Ishikawa (cell line): ENCODE results near the gene SYNDIG1.

ENCODE experiments used
- CEBPB ChIP-seq: IDR thresholded peaks from 2 replicates; pipeline ENCODE4 v1.6.1; 2012
- CREB1 ChIP-seq: IDR thresholded peaks from 2 replicates; pipeline ENCODE4 v1.6.1; 2012; ENCODE audit warnings: low read depth
- EGR1 ChIP-seq: IDR thresholded peaks from 2 replicates; pipeline ENCODE4 v1.6.1; 2012
- EP300 ChIP-seq: IDR thresholded peaks from 2 replicates; pipeline ENCODE4 v1.6.1; 2012; ENCODE audit warnings: borderline replicate concordance
- FOXM1 ChIP-seq: IDR thresholded peaks from 2 replicates; pipeline ENCODE4 v1.6.1; 2012; ENCODE audit warnings: low read depth, borderline replicate concordance
- NFIC ChIP-seq: IDR thresholded peaks from 2 replicates; pipeline ENCODE4 v1.6.1; 2012
- RAD21 ChIP-seq: IDR thresholded peaks from 2 replicates; pipeline ENCODE4 v1.6.1; 2012; ENCODE audit warnings: low read depth
- TAF1 ChIP-seq: IDR thresholded peaks from 2 replicates; pipeline ENCODE4 v1.6.1; 2012; ENCODE audit warnings: low read depth, mild to moderate bottlenecking
- TCF12 ChIP-seq: IDR thresholded peaks from 2 replicates; pipeline ENCODE4 v1.6.1; 2012; ENCODE audit warnings: low read depth
- TEAD4 ChIP-seq: IDR thresholded peaks from 2 replicates; pipeline ENCODE4 v1.6.1; 2012
- YY1 ChIP-seq: IDR thresholded peaks from 2 replicates; pipeline ENCODE4 v1.6.1; 2012; ENCODE audit warnings: low read depth
- ZBTB7A ChIP-seq: IDR thresholded peaks from 2 replicates; pipeline ENCODE4 v1.6.1; 2012; ENCODE audit warnings: low read depth
- TF ChIP-seq, protein P1 (sequence below): IDR thresholded peaks from 2 replicates; pipeline ENCODE4 v1.6.1; 2012
- TF ChIP-seq, protein P2 (sequence below): IDR thresholded peaks from 2 replicates; pipeline ENCODE4 v1.6.1; 2012; ENCODE audit warnings: low read depth, mild to moderate bottlenecking
- TF ChIP-seq, protein P3 (sequence below): IDR thresholded peaks from 2 replicates; pipeline ENCODE4 v1.6.1; 2012

The SYNDIG1 gene

DNA sequence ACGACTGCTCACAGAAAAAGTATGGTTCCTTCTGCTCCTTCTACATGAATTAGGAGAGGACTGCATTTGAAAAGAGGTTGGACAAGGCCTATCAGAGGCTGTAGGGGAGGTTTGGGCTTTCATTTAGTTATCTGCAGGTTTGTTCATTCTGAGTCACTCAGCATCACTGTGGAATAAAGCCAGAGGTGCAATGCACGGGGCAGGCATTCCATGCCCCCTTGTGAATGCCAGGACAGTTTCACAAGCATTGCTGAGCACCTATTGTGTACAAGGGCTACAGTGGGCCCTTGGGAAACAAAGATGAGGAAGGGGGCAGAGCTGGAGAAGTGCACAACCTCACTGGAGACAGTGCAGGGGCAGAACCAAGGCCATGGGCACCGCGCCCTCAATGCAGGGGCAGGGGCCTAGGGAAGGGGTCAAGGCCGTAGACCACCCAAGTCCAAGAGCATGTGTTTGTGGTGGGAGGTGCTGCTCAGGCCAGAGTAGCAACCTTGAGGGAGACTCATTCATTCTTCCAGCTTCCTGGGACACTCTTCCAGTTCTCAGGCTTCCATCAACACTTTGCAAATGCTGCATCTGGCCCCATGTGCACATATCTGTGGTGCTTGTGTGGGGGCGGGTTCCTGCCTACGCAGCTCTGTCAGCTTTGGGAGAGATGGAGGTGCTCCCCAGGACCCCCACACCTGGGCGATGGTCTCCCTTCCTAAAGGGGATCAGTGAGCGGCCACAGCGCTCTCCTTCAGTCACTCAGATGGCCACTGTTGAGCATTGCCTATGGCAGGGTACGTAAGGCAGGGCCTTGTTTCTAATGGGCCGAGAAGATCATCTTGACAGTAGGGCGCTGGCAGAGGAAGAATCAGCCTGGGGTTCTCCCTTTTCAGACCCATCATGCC, 204.5 kb downstream of the SYNDIG1 start:
- TF ChIP-seq TAF1 = no peak
- TF ChIP-seq, protein P1, sequence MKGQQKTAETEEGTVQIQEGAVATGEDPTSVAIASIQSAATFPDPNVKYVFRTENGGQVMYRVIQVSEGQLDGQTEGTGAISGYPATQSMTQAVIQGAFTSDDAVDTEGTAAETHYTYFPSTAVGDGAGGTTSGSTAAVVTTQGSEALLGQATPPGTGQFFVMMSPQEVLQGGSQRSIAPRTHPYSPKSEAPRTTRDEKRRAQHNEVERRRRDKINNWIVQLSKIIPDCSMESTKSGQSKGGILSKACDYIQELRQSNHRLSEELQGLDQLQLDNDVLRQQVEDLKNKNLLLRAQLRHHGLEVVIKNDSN = no peak
- TF ChIP-seq CEBPB = no peak
- TF ChIP-seq TCF12 = no peak
- TF ChIP-seq EP300 = no peak
- TF ChIP-seq NFIC = no peak
- no peak for TF ChIP-seq ZBTB7A
- TF ChIP-seq RAD21 = no peak
- TF ChIP-seq FOXM1 = no peak
- TF ChIP-seq, protein P2, sequence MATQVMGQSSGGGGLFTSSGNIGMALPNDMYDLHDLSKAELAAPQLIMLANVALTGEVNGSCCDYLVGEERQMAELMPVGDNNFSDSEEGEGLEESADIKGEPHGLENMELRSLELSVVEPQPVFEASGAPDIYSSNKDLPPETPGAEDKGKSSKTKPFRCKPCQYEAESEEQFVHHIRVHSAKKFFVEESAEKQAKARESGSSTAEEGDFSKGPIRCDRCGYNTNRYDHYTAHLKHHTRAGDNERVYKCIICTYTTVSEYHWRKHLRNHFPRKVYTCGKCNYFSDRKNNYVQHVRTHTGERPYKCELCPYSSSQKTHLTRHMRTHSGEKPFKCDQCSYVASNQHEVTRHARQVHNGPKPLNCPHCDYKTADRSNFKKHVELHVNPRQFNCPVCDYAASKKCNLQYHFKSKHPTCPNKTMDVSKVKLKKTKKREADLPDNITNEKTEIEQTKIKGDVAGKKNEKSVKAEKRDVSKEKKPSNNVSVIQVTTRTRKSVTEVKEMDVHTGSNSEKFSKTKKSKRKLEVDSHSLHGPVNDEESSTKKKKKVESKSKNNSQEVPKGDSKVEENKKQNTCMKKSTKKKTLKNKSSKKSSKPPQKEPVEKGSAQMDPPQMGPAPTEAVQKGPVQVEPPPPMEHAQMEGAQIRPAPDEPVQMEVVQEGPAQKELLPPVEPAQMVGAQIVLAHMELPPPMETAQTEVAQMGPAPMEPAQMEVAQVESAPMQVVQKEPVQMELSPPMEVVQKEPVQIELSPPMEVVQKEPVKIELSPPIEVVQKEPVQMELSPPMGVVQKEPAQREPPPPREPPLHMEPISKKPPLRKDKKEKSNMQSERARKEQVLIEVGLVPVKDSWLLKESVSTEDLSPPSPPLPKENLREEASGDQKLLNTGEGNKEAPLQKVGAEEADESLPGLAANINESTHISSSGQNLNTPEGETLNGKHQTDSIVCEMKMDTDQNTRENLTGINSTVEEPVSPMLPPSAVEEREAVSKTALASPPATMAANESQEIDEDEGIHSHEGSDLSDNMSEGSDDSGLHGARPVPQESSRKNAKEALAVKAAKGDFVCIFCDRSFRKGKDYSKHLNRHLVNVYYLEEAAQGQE = no peak

DNA sequence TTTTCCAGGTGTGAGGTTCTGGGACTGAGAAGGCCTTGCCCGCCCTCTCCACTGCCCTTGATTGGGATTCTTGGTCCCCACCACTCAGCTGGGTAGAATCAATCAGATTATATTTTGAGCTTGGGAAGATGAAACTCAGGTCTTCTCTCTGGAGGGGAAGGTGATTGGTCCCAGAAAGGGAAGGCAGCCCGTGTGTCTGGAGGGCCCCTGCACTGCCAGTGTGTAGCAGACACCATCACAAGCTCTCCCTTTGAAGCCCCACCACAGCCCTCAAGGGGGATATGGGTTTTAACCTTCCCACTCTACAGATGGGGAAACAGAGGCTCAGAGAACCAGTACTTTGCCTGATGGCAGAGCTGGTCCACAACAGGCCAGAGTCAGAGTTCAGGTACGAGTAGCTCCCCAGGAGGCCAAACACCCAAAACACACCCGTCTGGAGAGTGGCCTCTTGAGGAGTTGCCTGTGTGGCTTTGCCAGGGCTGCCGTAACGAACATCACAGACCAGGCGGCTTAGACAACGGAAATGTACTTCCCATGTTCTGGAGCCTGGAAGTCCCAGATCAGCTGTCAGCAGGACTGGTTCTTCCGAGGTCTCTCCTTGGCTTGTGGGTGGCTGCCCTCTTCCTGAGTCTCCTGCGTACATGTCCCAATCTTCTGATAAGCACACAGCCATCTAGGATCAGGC, 205.6 kb downstream of the SYNDIG1 start:
- TF ChIP-seq YY1 (no peak), ZBTB7A (no peak), EP300 (no peak), EGR1 (no peak), NFIC (no peak)
- TF ChIP-seq, protein P3, sequence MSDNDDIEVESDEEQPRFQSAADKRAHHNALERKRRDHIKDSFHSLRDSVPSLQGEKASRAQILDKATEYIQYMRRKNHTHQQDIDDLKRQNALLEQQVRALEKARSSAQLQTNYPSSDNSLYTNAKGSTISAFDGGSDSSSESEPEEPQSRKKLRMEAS = no peak
- TF ChIP-seq, protein P2 = no peak

DNA sequence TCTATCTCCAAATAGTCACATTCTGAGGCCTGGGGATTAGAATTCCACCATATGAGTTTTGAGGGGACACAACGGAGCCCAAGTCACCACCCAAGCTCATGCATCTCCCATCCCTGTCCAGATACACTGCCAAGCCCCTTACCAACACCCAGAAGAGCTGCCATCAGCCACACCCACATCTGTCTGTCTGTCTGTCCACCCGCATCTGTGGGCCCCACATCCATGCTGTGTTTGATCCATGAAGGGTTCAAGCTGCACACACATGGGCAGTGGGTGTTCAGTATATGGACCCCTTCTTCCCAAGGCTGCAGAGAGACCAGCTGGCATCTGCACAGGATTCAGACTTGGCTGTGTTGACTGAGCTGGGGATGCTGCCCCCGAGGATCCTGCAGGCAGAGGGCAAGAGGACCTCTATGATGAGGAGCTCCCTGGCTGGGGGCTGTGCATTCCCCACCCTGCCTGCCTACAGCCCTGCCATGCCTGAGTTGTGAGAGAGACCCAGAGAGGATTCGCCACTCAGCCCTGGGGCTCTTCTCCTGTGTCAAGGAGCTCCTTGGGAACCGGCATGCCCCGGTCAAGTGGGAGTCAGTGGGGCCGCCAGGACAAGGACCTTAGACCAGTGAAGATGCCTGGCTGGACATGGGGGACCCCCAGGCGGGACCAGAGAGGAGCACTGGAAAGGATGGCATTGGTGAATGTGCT, 206.4 kb downstream of the SYNDIG1 start:
- no peak for TF ChIP-seq CEBPB
- no peak for TF ChIP-seq RAD21
- TF ChIP-seq FOXM1 = no peak
- TF ChIP-seq EGR1 = no peak
- TF ChIP-seq YY1 = no peak
- TF ChIP-seq TEAD4 = no peak

DNA sequence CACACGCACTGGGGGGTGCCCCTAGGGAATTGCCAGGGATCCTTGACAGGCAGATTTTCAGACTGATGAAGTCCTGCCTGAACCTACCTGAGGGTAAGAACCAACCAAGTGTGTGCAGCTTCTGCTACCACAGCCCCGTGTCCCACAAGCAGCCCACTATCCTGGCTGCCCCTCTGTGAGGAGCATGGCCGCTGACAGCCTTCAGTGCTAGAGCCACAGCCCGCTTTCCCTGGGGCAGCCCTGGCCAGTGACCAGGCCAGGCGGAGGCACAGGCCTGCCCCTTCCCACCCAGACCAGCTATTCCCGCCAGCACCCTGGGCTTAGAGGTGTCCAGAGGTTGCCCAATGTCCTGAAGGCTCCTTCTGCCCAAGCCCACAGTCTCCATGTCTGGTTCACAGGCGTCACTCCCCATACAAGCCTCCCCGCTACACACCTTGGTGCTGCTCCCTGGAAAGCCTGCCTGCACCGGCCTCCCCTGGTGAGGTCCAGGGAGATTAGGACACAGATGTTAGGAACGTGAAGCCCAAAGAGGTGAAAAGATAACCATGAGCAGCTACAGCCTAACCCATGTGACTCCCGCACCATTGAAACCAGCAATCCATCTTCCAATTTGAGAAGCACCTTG, 207.0 kb downstream of the SYNDIG1 start:
- TF ChIP-seq EGR1 (no peak), YY1 (no peak), RAD21 (no peak), TEAD4 (no peak), TAF1 (no peak), TCF12 (no peak), ZBTB7A (no peak)
- TF ChIP-seq, protein P1 = no peak

DNA sequence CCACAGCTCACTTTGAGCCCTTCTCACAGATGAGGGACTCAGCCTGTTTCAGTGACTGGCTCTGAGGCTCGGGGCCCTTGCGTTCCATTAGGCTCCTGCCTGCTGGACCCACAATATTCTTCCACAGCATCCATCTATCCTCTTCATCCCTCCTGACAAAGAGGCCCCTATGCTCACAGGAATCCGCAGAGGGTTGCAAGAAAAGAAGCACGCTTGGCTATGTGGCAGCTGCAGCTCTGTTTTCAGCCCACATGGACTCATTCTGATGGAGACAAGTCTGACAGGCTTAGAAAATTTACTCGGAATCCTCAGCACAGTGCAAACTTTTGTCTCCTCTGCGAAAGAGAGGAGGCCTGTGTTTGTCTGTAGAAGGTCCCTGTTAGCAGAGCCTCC, 207.5 kb downstream of the SYNDIG1 start:
- no peak for TF ChIP-seq NFIC
- no peak for TF ChIP-seq EP300
- TF ChIP-seq CEBPB = no peak
- TF ChIP-seq TCF12 = no peak
- no peak for TF ChIP-seq RAD21
- no peak for TF ChIP-seq ZBTB7A
- no peak for TF ChIP-seq TEAD4
- TF ChIP-seq EGR1 = no peak
- TF ChIP-seq YY1 = no peak
- no peak for TF ChIP-seq CREB1
- TF ChIP-seq, protein P2 = no peak
- TF ChIP-seq, protein P1 = no peak
- TF ChIP-seq, protein P3 = no peak
- no peak for TF ChIP-seq TAF1
- no peak for TF ChIP-seq FOXM1
